IMR-90 (cell line): ENCODE results near the gene AP3B1. TPM values are rescaled to one million over a fixed set of nuclear protein-coding genes. Genes with fewer than 3 reads are reported as not detected.

Source experiments
- ATAC-seq: fragments of 200-7000 bp; cut with Tn5 transposase; 2 replicates; pipeline ENCODE4 v1.9.1; 2020; ENCODE audit warnings: low read depth, mild to moderate bottlenecking, moderate library complexity
- BruUV-seq: library from RNA; stranded (reverse); fragments of 400-500 nt; replicated peaks from 2 replicates; lab custom pipeline; 2021; lab: Mats Ljungman, UMichigan
- CTCF ChIA-PET: fragments of 300-600 bp; formaldehyde crosslinking; extraction: SDS; loops from one replicate; lab custom pipeline; 2021; ENCODE audit warnings: antibody characterized with exemption; lab: Yijun Ruan, JAX
- POLR2A ChIA-PET: fragments of 300-600 bp; sonication (Branson Sonifier 250); formaldehyde crosslinking; loops from one replicate; lab custom pipeline; 2022; ENCODE audit warnings: antibody characterized with exemption; ENCODE audit not compliant: unreplicated experiment; lab: Charles Lee
- DNase-seq: peaks from one replicate; pipeline ENCODE4 v3.0.0; 2013
- H2AFZ ChIP-seq: replicated peaks from 2 replicates; pipeline ENCODE3; 2013; ENCODE audit warnings: low read length, mild to moderate bottlenecking; ENCODE audit not compliant: poor library complexity
- H2AK5ac ChIP-seq: 2 replicates; pipeline ENCODE4 v1.6.1; 2013; ENCODE audit warnings: low read depth, low read length, inconsistent platforms
- H2AK9ac ChIP-seq: replicated peaks from 2 replicates; pipeline ENCODE3; 2013; ENCODE audit warnings: mild to moderate bottlenecking, low read depth, low read length, moderate library complexity; ENCODE audit not compliant: poor library complexity
- H2BK120ac ChIP-seq: 2 replicates; pipeline ENCODE4 v1.6.1; 2013; ENCODE audit warnings: low read depth, low read length, inconsistent platforms
- H2BK15ac ChIP-seq: 3 replicates; pipeline ENCODE4 v1.6.1; 2013; ENCODE audit warnings: low read depth, low read length, inconsistent platforms
- H2BK20ac ChIP-seq: 2 replicates; pipeline ENCODE4 v1.6.1; 2013; ENCODE audit warnings: low read depth, mild to moderate bottlenecking, inconsistent platforms, low read length, moderate library complexity
- H2BK5ac ChIP-seq: 2 replicates; pipeline ENCODE4 v1.6.1; 2013; ENCODE audit warnings: mild to moderate bottlenecking, low read depth, low read length, inconsistent platforms; ENCODE audit not compliant: poor library complexity, severe bottlenecking
- H3K14ac ChIP-seq: replicated peaks from 2 replicates; pipeline ENCODE4 v1.6.1; 2013; ENCODE audit warnings: low read depth, low read length, inconsistent platforms
- H3K18ac ChIP-seq: 2 replicates; pipeline ENCODE4 v1.6.1; 2013; ENCODE audit warnings: low read depth, low read length, control low read depth
- H3K23ac ChIP-seq: 2 replicates; pipeline ENCODE4 v1.6.1; 2013; ENCODE audit warnings: low read depth, low read length, inconsistent platforms
- H3K27ac ChIP-seq: 2 replicates; pipeline ENCODE4 v1.5.1; 2013; ENCODE audit warnings: mild to moderate bottlenecking, control low read depth, low read length; ENCODE audit not compliant: insufficient read depth
- H3K27me3 ChIP-seq: 2 replicates; pipeline ENCODE4 v1.6.1; 2013; ENCODE audit warnings: low read length; ENCODE audit not compliant: control insufficient read depth, insufficient read depth
- H3K36me3 ChIP-seq: 2 replicates; pipeline ENCODE4 v1.6.1; 2013; ENCODE audit warnings: low read length, mixed read lengths; ENCODE audit not compliant: control insufficient read depth, insufficient read depth
- H3K4ac ChIP-seq: 2 replicates; pipeline ENCODE4 v1.6.1; 2013; ENCODE audit warnings: low read depth, low read length, inconsistent platforms
- H3K4me1 ChIP-seq: 2 replicates; pipeline ENCODE4 v1.6.1; 2013; ENCODE audit warnings: low read length, mixed read lengths; ENCODE audit not compliant: control insufficient read depth, insufficient read depth
- H3K4me2 ChIP-seq: 2 replicates; pipeline ENCODE4 v1.6.1; 2013; ENCODE audit warnings: low read depth, mild to moderate bottlenecking, control low read depth, low read length, moderate library complexity
- H3K4me3 ChIP-seq: 2 replicates; pipeline ENCODE4 v1.5.1; 2013; ENCODE audit warnings: low read depth, mild to moderate bottlenecking, control low read depth, low read length, moderate library complexity; ENCODE audit not compliant: insufficient read depth
- H3K56ac ChIP-seq: 2 replicates; pipeline ENCODE4 v1.6.1; 2013; ENCODE audit warnings: low read length, inconsistent platforms; ENCODE audit not compliant: insufficient read depth; ENCODE audit errors: extremely low read depth
- H3K79me1 ChIP-seq, 2 experiments: 2 replicates each; pipeline ENCODE4 v1.6.1; 2013; ENCODE audit warnings: low read length in 2 of 2, inconsistent platforms in 1 of 2, low read depth in 1 of 2
- H3K9ac ChIP-seq: 2 replicates; pipeline ENCODE4 v1.6.1; 2013; ENCODE audit warnings: low read depth, low read length, control low read depth
- H3K9me1 ChIP-seq: 2 replicates; pipeline ENCODE4 v1.6.1; 2013; ENCODE audit warnings: low read length, inconsistent platforms; ENCODE audit not compliant: insufficient read depth
- H3K9me3 ChIP-seq: 2 replicates; pipeline ENCODE4 v1.6.1; 2013; ENCODE audit warnings: low read length; ENCODE audit not compliant: control insufficient read depth, insufficient read depth
- H4K20me1 ChIP-seq: 2 replicates; pipeline ENCODE4 v1.6.1; 2013; ENCODE audit warnings: low read length, inconsistent platforms; ENCODE audit not compliant: insufficient read depth
- H4K5ac ChIP-seq: 2 replicates; pipeline ENCODE4 v1.6.1; 2013; ENCODE audit warnings: mild to moderate bottlenecking, low read depth, low read length, control low read depth
- H4K8ac ChIP-seq, 2 experiments: 2 replicates each; pipeline ENCODE4 v1.6.1; 2013; ENCODE audit warnings: low read depth in 2 of 2, low read length in 2 of 2, control low read depth in 1 of 2, inconsistent platforms in 1 of 2
- H4K91ac ChIP-seq: 2 replicates; pipeline ENCODE4 v1.6.1; 2013; ENCODE audit warnings: low read depth, low read length, inconsistent platforms; ENCODE audit not compliant: insufficient read depth
- BHLHE40 ChIP-seq: fragments of 150-350 bp; IDR thresholded peaks from 2 replicates; pipeline ENCODE4 v1.6.1; 2016; ENCODE audit warnings: mild to moderate bottlenecking, low read depth, low read length
- CHD1 ChIP-seq: IDR thresholded peaks from 2 replicates; pipeline ENCODE4 v1.6.1; 2012; ENCODE audit warnings: low read depth, low read length, improper control_type of control experiment
- FOS ChIP-seq: fragments of 150-350 bp; IDR thresholded peaks from 2 replicates; pipeline ENCODE4 v1.6.1; 2016; ENCODE audit warnings: low read depth, low read length
- RFX5 ChIP-seq: IDR thresholded peaks from 2 replicates; pipeline ENCODE4 v1.8.0; 2012; ENCODE audit warnings: low read depth, mild to moderate bottlenecking, low read length, moderate library complexity
- dilution Hi-C: fragments of 300-500 bp; cut with HindIII; formaldehyde crosslinking; loops from one replicate; pipeline ENCODE4 v1.14.3; 2018; ENCODE audit warnings: low sequenced_read_pairs; ENCODE audit not compliant: unreplicated experiment
- in situ Hi-C: fragments of 300-500 bp; cut with MboI; formaldehyde crosslinking; loops from 3 replicates; pipeline ENCODE4 v1.14.3; 2019; ENCODE audit warnings: low sequenced_read_pairs, inconsistent platforms, mixed read lengths
- intact Hi-C: fragments of 100-400 bp; cut with micrococcal nuclease; formaldehyde crosslinking; loops from 2 replicates; pipeline ENCODE4 v1.10.0; 2022
- polyA plus RNA-seq, 3 experiments: library from polyadenylated mRNA; depleted of rRNA; stranded (reverse); fragments of >200 nt; gene quantifications; 2 replicates each; pipeline ENCODE4 v1.2.3, GENCODE V29; 2012; ENCODE audit warnings: low replicate concordance in 1 of 3
- total RNA-seq: library from RNA; depleted of rRNA; stranded (reverse); fragments of >200 nt; gene quantifications from 2 replicates; pipeline ENCODE4 v1.2.3, GENCODE V29; 2012

Gene AP3B1
- total and polyA plus RNA-seq, 2 of the 4 experiments (the other 2 are of a cell fraction), result 33.1 to 59.0 TPM

DNA sequence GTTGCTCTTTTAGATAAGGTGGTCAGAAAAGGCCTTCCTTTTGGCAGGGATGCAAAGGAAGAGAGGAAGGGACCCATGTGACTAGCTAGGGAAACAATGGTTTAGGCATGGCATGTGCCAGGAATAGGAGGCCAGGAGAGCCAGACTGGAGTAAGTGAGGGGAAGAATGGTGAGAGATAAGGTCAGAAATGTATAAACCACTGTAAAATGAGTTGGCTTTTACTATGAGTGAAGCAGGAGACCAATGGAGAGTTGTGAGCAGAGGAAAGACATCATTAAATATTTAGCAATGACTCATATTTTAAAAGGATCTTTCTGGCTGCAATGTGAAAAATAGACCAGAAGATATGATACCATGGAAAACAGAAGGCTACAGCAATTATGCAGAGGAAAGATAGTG lies 50.9 kb downstream of the AP3B1 start:
- POLR2A ChIA-PET, result no interaction called here
- no peaks in the 10 kb centered on the region for H3K9me3 ChIP-seq
- ATAC-seq (peak; percentile 97), DNase-seq (peak; percentile 88)
- no peak overlapping the region for H2AFZ ChIP-seq
- H2BK120ac ChIP-seq, result no peak overlapping the region
- H3K14ac ChIP-seq, result no peak overlapping the region
- CTCF ChIA-PET, result interaction anchor here (0.8 kb wide), 1 partner anchor 47 kb away, joined by 3 read pairs; no protein-coding TSS in a partner anchor
- H3K27me3 ChIP-seq, result no peaks in the 10 kb centered on the region
- no peak overlapping the region for H3K56ac ChIP-seq
- H2BK5ac ChIP-seq, result peak overlapping the region; percentile 18
- H2AK5ac ChIP-seq, result no peak overlapping the region; the same call in 1 of the 2 replicates
- H3K18ac ChIP-seq, result no peak overlapping the region; the same call in 1 of the 2 replicates
- in situ Hi-C loops (no loop called here), dilution Hi-C loops (no loop called here), intact Hi-C loops (loop anchor here (5.0 kb wide), 1 partner anchor 49 kb away; the partner anchor contains the start of gene AP3B1)
- H3K4me2 ChIP-seq, result no peak overlapping the region
- no peak overlapping the region for H4K8ac ChIP-seq
- peaks cover 22% of the 10 kb centered on the region for H4K20me1 ChIP-seq
- H3K9ac ChIP-seq, result no peak overlapping the region
- no peak overlapping the region for H3K4ac ChIP-seq
- H2BK20ac ChIP-seq, result no peak overlapping the region
- H3K4me3 ChIP-seq, result no peak overlapping the region
- H3K9me1 ChIP-seq, result peaks cover 4% of the 10 kb centered on the region
- H3K4me1 ChIP-seq, result peaks cover 5% of the 10 kb centered on the region
- peaks cover 5% of the 10 kb centered on the region for H3K36me3 ChIP-seq
- no TSS peak for BruUV-seq
- H4K91ac ChIP-seq, result no peak overlapping the region
- no peak overlapping the region for H4K5ac ChIP-seq
- peak overlapping the region; percentile 27; the same call in 1 of the 2 replicates for H3K27ac ChIP-seq
- H2AK9ac ChIP-seq, result no peak overlapping the region
- TF ChIP-seq RFX5, result no peak
- no peak for TF ChIP-seq CHD1
- TF ChIP-seq BHLHE40, result peak; percentile 75
- peak; percentile 51; the same call in 1 of the 2 replicates for TF ChIP-seq FOS
- H3K79me1 ChIP-seq, result peaks cover 16 to 44% of the 10 kb centered on the region in 2 experiments
- no peak overlapping the region for H2BK15ac ChIP-seq
- H3K23ac ChIP-seq, result no peak overlapping the region
